ENCODE measurements around the gene LRP1-AS.

LRP1-AS gene

GRCh38 chr12:57146961-57147944 is at the start of gene LRP1-AS:
Gene LRP1-AS, minus strand, starts transcription at chr12:57147619.
- DNase-seq, result no peak

DNA sequence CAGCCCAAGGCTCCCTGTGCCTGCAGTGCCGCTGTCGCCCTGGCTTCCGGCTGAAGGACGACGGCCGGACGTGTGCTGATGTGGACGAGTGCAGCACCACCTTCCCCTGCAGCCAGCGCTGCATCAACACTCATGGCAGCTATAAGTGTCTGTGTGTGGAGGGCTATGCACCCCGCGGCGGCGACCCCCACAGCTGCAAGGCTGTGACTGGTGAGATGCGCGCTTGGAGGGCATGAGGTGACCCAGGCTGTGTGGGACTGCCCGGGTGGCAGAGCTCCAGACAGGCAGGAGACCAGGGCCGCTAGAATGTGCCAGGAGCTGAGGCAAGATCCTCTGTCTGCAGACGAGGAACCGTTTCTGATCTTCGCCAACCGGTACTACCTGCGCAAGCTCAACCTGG is 49.5 kb upstream of the LRP1-AS start:
- DNase-seq, result no peak

- no peak for DNase-seq
These were observed 49.0 kb upstream of the LRP1-AS start for GRCh38 chr12:57196439-57196838.

GRCh38 chr12:57195611-57196371 is 48.4 kb upstream of the LRP1-AS start:
- no peak for DNase-seq

DNA sequence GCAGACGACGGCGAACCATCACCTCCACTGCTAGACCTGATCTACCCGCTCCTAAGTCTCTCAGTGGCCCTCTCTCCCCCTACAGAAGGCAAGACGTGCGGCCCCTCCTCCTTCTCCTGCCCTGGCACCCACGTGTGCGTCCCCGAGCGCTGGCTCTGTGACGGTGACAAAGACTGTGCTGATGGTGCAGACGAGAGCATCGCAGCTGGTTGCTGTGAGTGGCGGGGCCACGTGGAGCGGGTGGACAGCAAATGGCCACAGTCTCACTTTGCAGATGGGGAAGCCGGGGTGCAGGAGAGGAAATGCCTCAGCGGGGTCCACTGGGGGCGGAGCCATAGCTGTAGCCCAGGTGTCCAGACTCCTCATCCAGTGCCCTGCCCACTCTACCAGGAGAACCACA is 47.8 kb upstream of the LRP1-AS start:
- DNase-seq, result no peak

DNA sequence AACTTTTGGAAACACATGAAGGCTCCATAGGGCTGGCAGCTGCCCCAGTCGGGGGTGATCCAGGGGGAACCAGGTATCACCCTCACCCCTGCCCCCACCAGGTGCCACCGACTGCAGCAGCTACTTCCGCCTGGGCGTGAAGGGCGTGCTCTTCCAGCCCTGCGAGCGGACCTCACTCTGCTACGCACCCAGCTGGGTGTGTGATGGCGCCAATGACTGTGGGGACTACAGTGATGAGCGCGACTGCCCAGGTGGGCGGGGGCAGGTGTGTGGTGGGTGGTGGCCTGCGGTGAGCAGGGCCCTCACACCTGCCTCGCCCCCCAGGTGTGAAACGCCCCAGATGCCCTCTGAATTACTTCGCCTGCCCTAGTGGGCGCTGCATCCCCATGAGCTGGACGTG is 46.8 kb upstream of the LRP1-AS start:
- no peak for DNase-seq

DNA sequence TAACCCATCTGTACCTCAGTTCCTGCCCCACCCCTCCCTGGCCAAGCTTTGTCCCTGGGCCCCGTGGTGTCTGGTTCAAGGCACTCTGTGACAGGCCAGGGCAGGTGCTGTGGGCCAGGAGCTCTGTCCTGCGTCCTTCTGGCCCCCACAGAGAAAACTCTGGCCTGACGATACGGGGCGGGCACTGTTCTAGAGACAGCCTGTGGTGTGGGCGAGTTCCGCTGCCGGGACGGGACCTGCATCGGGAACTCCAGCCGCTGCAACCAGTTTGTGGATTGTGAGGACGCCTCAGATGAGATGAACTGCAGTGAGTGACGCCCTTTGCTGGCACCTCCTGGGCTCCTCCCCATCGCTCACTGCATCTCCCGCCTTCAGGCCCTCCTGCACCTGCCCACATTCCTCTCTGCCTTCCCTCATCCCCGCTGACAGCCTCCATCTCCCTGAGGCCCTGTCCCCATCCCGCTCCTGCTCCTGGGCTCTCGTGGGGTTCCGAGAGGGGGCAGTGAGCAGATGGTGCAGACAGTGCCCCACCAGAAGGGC is 46.4 kb upstream of the LRP1-AS start:
- no peak for DNase-seq

GRCh38 chr12:57192920-57193319 is 45.5 kb upstream of the LRP1-AS start:
- no peak for DNase-seq

DNA sequence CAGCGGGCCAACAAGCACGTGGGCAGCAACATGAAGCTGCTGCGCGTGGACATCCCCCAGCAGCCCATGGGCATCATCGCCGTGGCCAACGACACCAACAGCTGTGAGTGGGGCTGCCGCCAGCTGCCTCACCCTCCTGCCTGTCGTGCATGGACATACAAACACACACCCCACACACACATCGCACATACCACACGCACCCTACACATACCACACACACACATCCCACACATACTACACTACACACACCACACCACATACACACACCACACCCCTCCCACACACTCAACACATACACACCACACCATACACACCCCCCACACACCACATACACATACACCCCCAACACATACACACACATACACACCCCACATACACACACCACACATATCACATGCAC is 44.0 kb upstream of the LRP1-AS start:
- no peak for DNase-seq

- DNase-seq, result no peak
These were observed 43.4 kb upstream of the LRP1-AS start for GRCh38 chr12:57190821-57191220.

DNA sequence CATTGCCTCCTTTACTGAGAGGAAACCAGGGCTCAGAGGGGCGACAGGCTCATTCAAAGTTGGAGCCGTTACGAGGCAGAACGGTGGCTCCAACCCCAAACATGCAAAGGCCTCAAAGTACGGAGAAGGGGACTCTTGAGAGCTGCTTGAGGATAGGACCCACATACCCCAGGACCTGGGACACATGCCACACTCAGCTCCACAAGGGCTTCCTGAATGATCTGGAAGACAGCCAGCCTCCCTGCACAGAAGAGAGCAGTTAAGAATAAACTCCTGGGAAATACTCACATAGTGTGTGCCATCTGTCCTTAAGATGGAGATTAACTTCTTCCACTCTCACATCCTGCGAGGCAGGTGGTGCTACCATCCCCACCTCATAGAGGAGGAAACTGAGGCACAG is 42.6 kb upstream of the LRP1-AS start:
- peak; percentile 66 for DNase-seq

GRCh38 chr12:57188090-57188425 is 40.6 kb upstream of the LRP1-AS start:
- no peak for DNase-seq

- DNase-seq, result no peak
These were observed 40.0 kb upstream of the LRP1-AS start for GRCh38 chr12:57187222-57188089.

DNA sequence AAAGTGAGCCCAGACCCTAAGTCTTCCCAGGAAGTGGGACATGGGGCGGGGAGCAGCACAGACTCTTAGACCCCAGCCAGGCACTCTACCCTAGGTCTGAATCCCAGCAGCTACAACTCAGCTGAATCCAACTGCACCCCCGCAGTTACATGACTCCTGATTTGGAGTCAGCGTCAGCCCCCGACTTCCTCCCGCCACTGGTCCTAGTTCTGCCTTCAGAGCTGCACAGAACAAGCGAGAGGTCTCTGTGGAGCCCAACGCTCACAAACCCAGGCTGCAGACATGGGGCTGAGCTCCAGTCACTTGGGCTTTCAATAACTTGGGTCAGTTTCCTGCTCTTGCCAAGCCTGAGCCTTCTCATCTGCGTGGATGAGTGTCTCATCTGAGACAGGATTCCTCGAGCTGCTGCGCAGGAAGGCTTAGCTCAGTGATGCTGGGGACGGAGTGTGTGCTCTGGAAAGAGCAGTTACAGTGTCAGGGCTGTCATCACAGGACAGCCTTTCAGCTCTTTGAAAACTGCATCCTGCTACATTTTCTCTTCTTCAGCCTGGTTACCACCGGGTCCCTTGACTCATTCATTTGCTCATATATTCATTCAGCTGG is 38.6 kb upstream of the LRP1-AS start:
- DNase-seq, result no peak

DNA sequence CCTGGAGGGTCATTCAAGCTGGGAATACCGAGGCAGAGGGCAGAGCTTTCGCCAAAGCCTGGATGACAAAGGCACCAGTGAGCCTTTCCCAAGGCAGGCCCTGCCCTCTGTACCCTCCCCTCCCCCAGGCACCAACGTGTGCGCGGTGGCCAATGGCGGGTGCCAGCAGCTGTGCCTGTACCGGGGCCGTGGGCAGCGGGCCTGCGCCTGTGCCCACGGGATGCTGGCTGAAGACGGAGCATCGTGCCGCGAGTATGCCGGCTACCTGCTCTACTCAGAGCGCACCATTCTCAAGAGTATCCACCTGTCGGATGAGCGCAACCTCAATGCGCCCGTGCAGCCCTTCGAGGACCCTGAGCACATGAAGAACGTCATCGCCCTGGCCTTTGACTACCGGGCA is 38.0 kb upstream of the LRP1-AS start:
- no peak for DNase-seq

DNA sequence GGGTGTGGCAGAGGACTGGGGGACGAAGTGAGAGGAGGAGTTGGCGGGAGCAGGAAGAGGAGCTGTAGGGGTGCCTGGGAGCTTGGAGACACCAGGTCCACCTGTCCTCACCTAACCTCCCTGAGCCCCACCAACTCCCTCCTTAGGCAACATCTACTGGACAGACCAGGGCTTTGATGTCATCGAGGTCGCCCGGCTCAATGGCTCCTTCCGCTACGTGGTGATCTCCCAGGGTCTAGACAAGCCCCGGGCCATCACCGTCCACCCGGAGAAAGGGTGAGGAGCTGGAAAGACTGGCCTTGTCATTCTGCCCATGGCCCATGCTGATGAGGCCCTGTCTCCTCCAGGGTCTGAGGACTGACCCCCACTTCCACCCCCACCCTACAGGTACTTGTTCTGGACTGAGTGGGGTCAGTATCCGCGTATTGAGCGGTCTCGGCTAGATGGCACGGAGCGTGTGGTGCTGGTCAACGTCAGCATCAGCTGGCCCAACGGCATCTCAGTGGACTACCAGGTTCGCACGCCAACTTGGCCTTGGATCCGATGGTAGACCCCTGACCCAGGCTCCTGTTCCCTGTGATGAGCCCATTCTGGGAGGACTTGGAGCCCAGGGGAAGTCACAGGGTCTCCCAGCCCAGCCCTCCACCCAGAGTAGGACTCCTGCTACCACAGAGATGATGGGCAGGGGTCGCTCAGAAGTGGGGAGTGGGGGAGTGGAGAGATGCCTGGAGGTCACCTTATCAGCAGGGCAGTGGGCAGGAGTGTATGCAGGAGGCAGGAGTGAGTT is 36.7 kb upstream of the LRP1-AS start:
- DNase-seq, result no peak

GRCh38 chr12:57182918-57183575 is 35.6 kb upstream of the LRP1-AS start:
- no peak for DNase-seq

DNA sequence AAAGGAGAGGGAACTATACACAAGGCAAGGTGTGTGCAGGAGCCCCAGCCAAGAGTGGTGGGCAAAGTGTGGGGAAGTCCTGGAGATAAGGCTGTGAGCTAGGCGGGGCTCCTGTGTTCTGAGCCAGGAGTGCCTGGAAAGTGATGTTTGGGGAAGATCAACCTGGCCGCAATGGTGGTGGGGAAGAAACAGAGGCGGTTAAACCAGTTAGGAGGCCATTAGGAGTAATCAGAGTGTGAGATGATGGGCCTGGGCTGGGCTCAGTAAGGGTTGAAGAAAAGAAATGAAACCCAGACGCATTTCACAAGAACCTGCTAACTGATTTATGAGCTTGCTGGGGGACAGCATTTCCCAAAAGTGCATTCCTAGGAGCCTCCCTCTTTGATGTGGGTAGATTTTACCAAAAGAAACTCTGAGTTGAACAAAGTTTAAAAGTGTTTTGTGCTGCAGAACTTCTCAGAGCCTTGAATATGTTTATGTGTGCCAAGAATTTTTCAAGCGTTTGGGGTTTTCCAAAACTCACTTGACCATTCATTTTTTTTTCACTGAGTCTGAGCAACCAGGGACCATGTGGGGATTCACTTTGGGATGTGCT is 34.2 kb upstream of the LRP1-AS start:
- DNase-seq, result no peak

DNA sequence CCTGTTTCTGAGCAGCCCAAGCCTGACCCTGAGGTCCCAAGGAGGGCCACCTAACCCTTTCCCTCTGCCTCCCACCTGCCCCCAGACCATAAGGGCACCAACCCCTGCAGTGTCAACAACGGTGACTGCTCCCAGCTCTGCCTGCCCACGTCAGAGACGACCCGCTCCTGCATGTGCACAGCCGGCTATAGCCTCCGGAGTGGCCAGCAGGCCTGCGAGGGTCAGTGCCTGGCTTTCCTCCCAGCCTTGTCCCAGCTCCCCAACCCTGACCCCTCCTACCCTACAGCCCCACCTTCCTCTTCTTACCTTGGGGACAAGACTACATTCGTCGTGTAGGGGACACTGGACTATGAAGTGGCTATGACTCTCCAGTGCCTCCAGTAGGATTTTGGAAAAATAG is 33.7 kb upstream of the LRP1-AS start:
- no peak for DNase-seq

GRCh38 chr12:57180321-57180989 is 33.0 kb upstream of the LRP1-AS start:
- DNase-seq, result no peak

Measured in NCI-H524 treated with DMSO at 0.1 percent for 48 hours (cell line).